Naive thymus-derived CD4-positive, alpha-beta T cell (primary cell): ENCODE measurements around the gene PLCG2. TPM values are rescaled to one million over a fixed set of nuclear protein-coding genes. Genes with fewer than 3 reads are reported as not detected.

Source experiments
- ATAC-seq: fragments of 150-1000 bp; cut with Tn5 transposase; 2 replicates; pipeline ENCODE4 v1.10.0; 2021; ENCODE audit warnings: mild to moderate bottlenecking, moderate library complexity
- CTCF ChIA-PET: fragments of 350-600 bp; sonication (Branson Sonifier 250); formaldehyde crosslinking; loops from one replicate; lab custom pipeline; 2021; ENCODE audit warnings: antibody characterized with exemption; lab: Charles Lee
- POLR2A ChIA-PET: fragments of 350-600 bp; sonication (Branson Sonifier 250); formaldehyde crosslinking; loops from one replicate; lab custom pipeline; 2021; ENCODE audit warnings: antibody characterized with exemption, inconsistent platforms; lab: Charles Lee
- DNase-seq, 9 donors: peaks; one replicate each; pipeline versions ENCODE4 v3.0.0 to v3.0.0-alpha.2; 2020 to 2022; ENCODE audit warnings: mixed read lengths in 1 of 9
- H3K27ac ChIP-seq: one replicate; pipeline ENCODE4 v1.7.0; 2013; ENCODE audit warnings: mild to moderate bottlenecking, low read depth, low read length, moderate library complexity
- H3K27me3 ChIP-seq, 2 donors: one replicate each; pipeline ENCODE4 v1.7.0; 2013; ENCODE audit warnings: low read length in 2 of 2, mild to moderate bottlenecking in 2 of 2, moderate library complexity in 2 of 2; ENCODE audit not compliant: control insufficient read depth in 2 of 2, insufficient read depth in 2 of 2
- H3K36me3 ChIP-seq, 3 experiments: 1 replicate in 2 of 3; 2 replicates in 1 of 3; pipeline ENCODE4 v1.7.0; 2013; ENCODE audit warnings: low read length in 3 of 3, mild to moderate bottlenecking in 3 of 3, moderate library complexity in 1 of 3; ENCODE audit not compliant: insufficient read depth in 3 of 3, control insufficient read depth in 2 of 3
- H3K4me1 ChIP-seq, 2 donors: one replicate each; pipeline ENCODE4 v1.7.0; 2013; ENCODE audit warnings: low read length in 2 of 2, mild to moderate bottlenecking in 2 of 2, moderate library complexity in 1 of 2; ENCODE audit not compliant: control insufficient read depth in 2 of 2, insufficient read depth in 2 of 2
- H3K4me3 ChIP-seq: 2 replicates; pipeline ENCODE4 v1.7.0; 2013; ENCODE audit warnings: mild to moderate bottlenecking, low read length
- H3K9me3 ChIP-seq, 3 experiments: 1 replicate in 2 of 3; 2 replicates in 1 of 3; pipeline ENCODE4 v1.7.0; 2013; ENCODE audit warnings: low read length in 3 of 3; ENCODE audit not compliant: control insufficient read depth in 2 of 3
- H3K27ac Mint-ChIP-seq, 9 donors: one replicate each; pipeline ENCODE4 v1.8.0; 2020 to 2022; ENCODE audit warnings: mixed read lengths in 9 of 9, mild to moderate bottlenecking in 8 of 9, moderate library complexity in 5 of 9, inconsistent platforms in 2 of 9
- H3K27me3 Mint-ChIP-seq, 5 donors: one replicate each; pipeline ENCODE4 v1.8.0; 2021 to 2022; ENCODE audit warnings: mixed read lengths in 5 of 5, mild to moderate bottlenecking in 1 of 5
- H3K36me3 Mint-ChIP-seq, 5 donors: one replicate each; pipeline ENCODE4 v1.8.0; 2020 to 2022; ENCODE audit warnings: mixed read lengths in 5 of 5, mild to moderate bottlenecking in 3 of 5, inconsistent platforms in 1 of 5
- H3K4me1 Mint-ChIP-seq, 7 donors: one replicate each; pipeline ENCODE4 v1.8.0; 2020 to 2022; ENCODE audit warnings: mixed read lengths in 7 of 7, mild to moderate bottlenecking in 3 of 7, inconsistent platforms in 1 of 7
- H3K4me3 Mint-ChIP-seq, 10 donors: one replicate each; pipeline ENCODE4 v1.8.0; 2020 to 2022; ENCODE audit warnings: mild to moderate bottlenecking in 10 of 10, mixed read lengths in 10 of 10, moderate library complexity in 6 of 10, inconsistent platforms in 2 of 10
- H3K9me3 Mint-ChIP-seq, 11 donors: one replicate each; pipeline ENCODE4 v1.8.0; 2020 to 2022; ENCODE audit warnings: mixed read lengths in 11 of 11, mild to moderate bottlenecking in 4 of 11, inconsistent platforms in 1 of 11, moderate library complexity in 1 of 11
- intact Hi-C, 2 donors: fragments of 100-400 bp; cut with micrococcal nuclease; formaldehyde crosslinking; loops; one replicate each; pipeline ENCODE4 v1.15.1; 2023
- polyA plus RNA-seq, 2 donors: library from polyadenylated mRNA; unstranded; fragments of 300-500 nt; fragmentation: Illumina TruSeq; gene quantifications; one replicate each; pipeline ENCODE4 v1.2.3, GENCODE V29; 2021
- total RNA-seq, 6 experiments: library from RNA in 5 of 6; stranded (reverse) in 5 of 6; gene quantifications; 1 replicate in 5 of 6; 2 replicates in 1 of 6; pipeline ENCODE4 v1.2.3 and lab custom pipeline; 2021 to 2026

PLCG2 gene
- total and polyA plus RNA-seq, 7 experiments from 2014 or later: 0.07 to 85.8 (median 1.5) TPM

GRCh38 chr16:81937305-81938038 lies 158.4 kb downstream of the PLCG2 start:
- Mint-ChIP-seq H3K9me3 (no peaks in the 10 kb centered on the region), H3K36me3 (no peaks in the 10 kb centered on the region), H3K27ac (no peak overlapping the region), H3K4me3 (no peak overlapping the region), H3K27me3 (peaks cover 0 to 15% (median 0%) of the 10 kb centered on the region in 5 donors), H3K4me1 (peaks cover 0 to 3% (median 0%) of the 10 kb centered on the region in 7 donors)
- Histone ChIP-seq H3K36me3 (no peaks in the 10 kb centered on the region), H3K4me1 (no peaks in the 10 kb centered on the region), H3K27ac (no peak overlapping the region), H3K27me3 (no peaks in the 10 kb centered on the region), H3K4me3 (no peak overlapping the region), H3K9me3 (no peaks in the 10 kb centered on the region)
- intact Hi-C loops: no loop called here
- DNase-seq (no peak), ATAC-seq (no peak)
- POLR2A ChIA-PET: no interaction called here
- CTCF ChIA-PET: interaction anchor here (0.7 to 1.4 kb wide), 2 partner anchors 34 to 293 kb away, joined by 3 read pairs; no protein-coding TSS in a partner anchor

DNA sequence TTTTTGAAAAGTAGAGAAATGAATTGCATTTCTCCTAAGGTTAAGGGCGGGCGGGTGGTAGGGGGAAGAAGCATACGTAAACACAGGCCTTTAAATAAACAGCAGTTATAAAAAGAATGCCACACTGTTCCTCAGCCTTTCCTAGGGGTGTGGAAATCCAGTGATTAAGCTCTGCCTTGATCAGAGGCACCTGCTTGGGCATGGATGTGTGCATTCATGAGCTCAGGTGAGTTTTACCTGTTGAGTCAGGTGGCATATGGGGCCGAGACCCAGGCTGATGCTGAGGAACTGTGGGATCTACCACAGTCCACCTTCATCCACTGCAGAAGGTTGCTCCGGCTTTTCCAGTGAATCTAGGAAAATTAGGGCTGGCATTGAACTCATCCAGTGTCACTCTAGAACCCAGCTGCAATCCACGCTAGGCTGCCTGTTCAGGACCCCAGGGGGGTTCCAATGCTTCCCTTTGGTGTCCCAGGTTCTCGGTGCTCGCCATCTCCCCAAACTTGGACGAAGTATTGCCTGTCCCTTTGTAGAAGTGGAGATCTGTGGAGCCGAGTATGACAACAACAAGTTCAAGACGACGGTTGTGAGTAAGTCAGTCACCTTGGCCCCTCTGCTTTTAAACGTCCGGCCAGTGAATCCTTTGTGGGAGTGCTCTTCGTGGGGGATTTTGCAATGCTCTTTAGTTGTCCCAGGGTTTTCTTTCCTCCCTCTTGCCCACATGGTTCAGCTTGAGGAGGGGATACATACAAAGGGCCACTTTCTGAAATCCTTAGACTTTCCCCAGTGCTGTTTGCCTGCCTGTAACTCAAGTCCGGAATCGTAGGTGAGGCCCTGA lies 159.5 kb downstream of the PLCG2 start:
- CTCF ChIA-PET: interaction anchor here (1.4 kb wide), 1 partner anchor 291 kb away, joined by 3 read pairs; no protein-coding TSS in a partner anchor

GRCh38 chr16:81939164-81940056 lies 160.3 kb downstream of the PLCG2 start:
- Mint-ChIP-seq H3K9me3 (no peaks in the 10 kb centered on the region), H3K36me3 (no peaks in the 10 kb centered on the region), H3K4me1 (peaks cover 0 to 3% (median 0%) of the 10 kb centered on the region in 7 donors), H3K27me3 (peaks cover 0 to 15% (median 0%) of the 10 kb centered on the region in 5 donors), H3K27ac (no peak overlapping the region), H3K4me3 (no peak overlapping the region)
- ATAC-seq: no peak
- Histone ChIP-seq H3K4me1 (no peaks in the 10 kb centered on the region), H3K27me3 (no peaks in the 10 kb centered on the region), H3K9me3 (no peaks in the 10 kb centered on the region), H3K36me3 (no peaks in the 10 kb centered on the region), H3K27ac (no peak overlapping the region), H3K4me3 (no peak overlapping the region)
- intact Hi-C loops: loop anchor here in 1 of 2 donors (1.0 kb wide), 1 partner anchor 123 kb away; no protein-coding TSS in a partner anchor
- CTCF ChIA-PET: interaction anchor here (1.0 to 1.4 kb wide), 2 partner anchors 55 to 291 kb away, joined by 3 to 5 read pairs; no protein-coding TSS in a partner anchor
- POLR2A ChIA-PET: no interaction called here
- no peak for DNase-seq

More for the DNA sequence above, 159.5 kb downstream of the PLCG2 start:
- H3K4me1 Mint-ChIP-seq: peaks cover 0 to 3% (median 0%) of the 10 kb centered on the region in 7 donors
- Histone ChIP-seq H3K36me3 (no peaks in the 10 kb centered on the region), H3K27ac (no peak overlapping the region), H3K9me3 (no peaks in the 10 kb centered on the region), H3K27me3 (no peaks in the 10 kb centered on the region), H3K4me3 (no peak overlapping the region), H3K4me1 (no peaks in the 10 kb centered on the region)
- no peak overlapping the region for H3K27ac Mint-ChIP-seq
- ATAC-seq (no peak), DNase-seq (no peak)
- no peaks in the 10 kb centered on the region for H3K9me3 Mint-ChIP-seq
- no peak overlapping the region for H3K4me3 Mint-ChIP-seq
- no peaks in the 10 kb centered on the region for H3K36me3 Mint-ChIP-seq
- intact Hi-C loops: no loop called here
- peaks cover 0 to 15% (median 0%) of the 10 kb centered on the region in 5 donors for H3K27me3 Mint-ChIP-seq
- POLR2A ChIA-PET: no interaction called here

DNA sequence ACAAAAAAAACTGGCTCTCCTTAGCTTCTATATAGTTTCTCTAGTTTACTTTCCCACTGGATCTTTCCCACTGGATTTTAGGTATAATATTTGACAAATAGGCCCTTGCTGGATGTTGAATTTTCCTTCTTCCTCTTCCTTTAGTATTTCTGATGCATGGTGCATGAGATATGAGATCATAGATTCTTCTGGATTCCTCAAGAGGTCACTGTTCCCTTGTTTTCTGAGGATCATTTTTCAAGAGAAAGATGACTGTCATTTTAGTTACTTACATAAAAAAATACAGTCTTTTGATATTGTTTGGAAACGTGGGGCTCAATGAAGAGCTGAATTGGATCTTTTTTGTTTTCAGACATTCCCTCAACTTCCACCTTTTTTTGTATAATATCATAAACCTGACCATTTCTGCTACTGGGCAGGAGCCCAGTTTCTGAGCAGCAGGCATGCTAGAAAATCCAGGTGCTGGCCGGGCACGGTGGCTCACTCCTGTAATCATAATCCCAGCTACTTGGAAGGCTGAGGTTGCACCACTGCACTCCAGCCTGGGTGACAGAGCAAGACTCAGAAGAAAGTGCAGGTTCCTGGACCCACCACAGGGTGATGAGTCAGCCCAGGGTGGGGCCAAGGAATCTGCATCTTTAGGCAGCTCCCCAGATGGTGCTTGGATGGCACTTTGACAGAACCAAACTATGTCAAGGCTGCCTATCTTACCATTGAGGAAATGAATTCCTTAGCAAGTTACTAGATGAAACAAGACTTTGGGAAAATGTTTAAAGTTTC lies 161.9 kb downstream of the PLCG2 start:
- no peak for ATAC-seq
- H3K4me3 Mint-ChIP-seq: no peak overlapping the region
- peak overlapping the region in 2 of 9 donors; percentile 0 for H3K27ac Mint-ChIP-seq
- Histone ChIP-seq H3K9me3 (no peaks in the 10 kb centered on the region), H3K27ac (no peak overlapping the region), H3K4me3 (no peak overlapping the region), H3K36me3 (no peaks in the 10 kb centered on the region), H3K27me3 (no peaks in the 10 kb centered on the region), H3K4me1 (no peaks in the 10 kb centered on the region)
- peak in 6 of 9 donors; percentile 8 to 45 (median 20) for DNase-seq
- peaks cover 0 to 3% (median 0%) of the 10 kb centered on the region in 7 donors for H3K4me1 Mint-ChIP-seq
- no peaks in the 10 kb centered on the region for H3K9me3 Mint-ChIP-seq
- H3K27me3 Mint-ChIP-seq: peaks cover 0 to 15% (median 2%) of the 10 kb centered on the region in 5 donors
- intact Hi-C loops: loop anchor here (1.0 kb wide), 2 partner anchors 121 to 289 kb away; no protein-coding TSS in a partner anchor
- POLR2A ChIA-PET: no interaction called here
- CTCF ChIA-PET: interaction anchor here (0.5 to 1.8 kb wide), 7 partner anchors 53 to 671 kb away, joined by 3 to 6 read pairs (median 3); no protein-coding TSS in a partner anchor
- no peaks in the 10 kb centered on the region for H3K36me3 Mint-ChIP-seq

DNA sequence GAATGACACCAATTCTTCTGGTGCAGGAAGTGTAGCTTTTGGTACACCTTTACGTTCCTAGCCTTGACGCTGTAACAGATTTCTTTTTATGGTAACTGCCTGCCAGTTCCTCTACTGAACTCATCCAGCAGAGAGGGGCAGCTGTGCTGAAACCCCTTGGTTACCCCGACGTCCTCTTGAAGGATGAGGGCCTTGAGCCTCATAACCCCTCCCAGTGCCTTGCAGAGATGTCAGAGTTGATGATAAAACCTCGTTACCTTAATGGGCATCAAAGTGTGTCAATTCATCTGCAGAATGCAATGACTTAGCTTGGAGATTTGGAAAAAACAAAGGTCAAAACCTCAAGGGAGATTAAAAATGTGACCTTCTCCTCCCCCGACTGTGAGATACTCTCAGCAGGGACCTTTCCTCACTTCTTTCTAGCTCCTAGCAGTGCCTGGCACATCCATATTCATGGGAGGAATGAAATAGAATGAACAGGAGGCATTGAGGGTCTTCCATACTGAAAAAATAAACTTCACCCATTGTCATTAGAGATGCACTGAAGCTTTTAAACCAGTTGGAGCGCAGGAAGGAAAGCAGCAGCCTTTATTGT lies 163.0 kb downstream of the PLCG2 start:
- ChIA-PET CTCF (no interaction called here), POLR2A (no interaction called here)
- H3K4me1 ChIP-seq: no peaks in the 10 kb centered on the region
- DNase-seq (no peak), ATAC-seq (no peak)
- H3K36me3 ChIP-seq: no peaks in the 10 kb centered on the region
- no peaks in the 10 kb centered on the region for H3K27me3 ChIP-seq
- Mint-ChIP-seq H3K4me3 (no peak overlapping the region), H3K36me3 (no peaks in the 10 kb centered on the region), H3K27me3 (peaks cover 0 to 16% (median 2%) of the 10 kb centered on the region in 5 donors), H3K27ac (no peak overlapping the region), H3K4me1 (peaks cover 0 to 3% (median 0%) of the 10 kb centered on the region in 7 donors), H3K9me3 (no peaks in the 10 kb centered on the region)
- no peak overlapping the region for H3K4me3 ChIP-seq
- no peaks in the 10 kb centered on the region for H3K9me3 ChIP-seq
- H3K27ac ChIP-seq: no peak overlapping the region
- intact Hi-C loops: no loop called here
